ENCODE measurements around the gene RFTN1. TPM values are rescaled to one million over a fixed set of nuclear protein-coding genes. Genes with fewer than 3 reads are reported as not detected.

Gene RFTN1
- total RNA-seq, 2 experiments from 2014 or later = 81.8 to 152 TPM

DNA sequence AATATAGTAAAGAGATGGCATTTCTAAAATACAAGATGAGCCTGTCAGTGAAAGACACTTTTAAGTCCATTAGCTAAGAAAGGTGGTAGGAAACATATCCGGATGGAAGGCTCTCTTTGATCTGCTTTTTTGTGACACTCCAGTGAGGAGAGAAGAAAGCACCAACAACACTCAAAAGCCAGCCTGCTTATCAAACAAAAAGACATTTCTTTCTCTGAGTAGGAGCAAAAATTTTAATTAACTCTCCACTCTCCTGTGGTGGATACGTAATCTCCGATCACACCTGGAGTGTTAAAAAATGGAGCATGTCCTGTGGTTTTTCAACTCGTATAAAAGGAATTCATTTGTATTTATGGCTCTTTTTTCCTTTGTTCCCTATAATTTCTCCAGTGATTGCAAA, 183.1 kb downstream of the RFTN1 start:
- Histone ChIP-seq H3K36me3 (ENCODE audit: insufficient read depth, low read length) (peaks cover 94% of the 10 kb centered on the region), H3K4me2 (ENCODE audit: low read length) (no peak overlapping the region), H4K20me1 (ENCODE audit: insufficient read depth, low read length) (no peaks in the 10 kb centered on the region), H2AFZ (ENCODE audit: low read length) (no peak overlapping the region), H3K79me2 (ENCODE audit: insufficient read depth, low read depth, low read length) (no peaks in the 10 kb centered on the region), H3K9me2 (ENCODE audit: insufficient read depth, low read length) (no peaks in the 10 kb centered on the region), H3K4me3 (ENCODE audit: low read depth, low read length, poor library complexity, severe bottlenecking) (no peak overlapping the region), H3K4me1 (ENCODE audit: insufficient read depth, low read length, poor library complexity, severe bottlenecking) (no peaks in the 10 kb centered on the region), H3K27ac (ENCODE audit: low read depth, low read length, poor library complexity, severe bottlenecking) (no peak overlapping the region), H3K9me3 (ENCODE audit: low read length) (peaks cover 12% of the 10 kb centered on the region)
- intact Hi-C loops (cut with micrococcal nuclease; ENCODE audit: unreplicated experiment) = no loop called here
- TF ChIP-seq, protein P1, sequence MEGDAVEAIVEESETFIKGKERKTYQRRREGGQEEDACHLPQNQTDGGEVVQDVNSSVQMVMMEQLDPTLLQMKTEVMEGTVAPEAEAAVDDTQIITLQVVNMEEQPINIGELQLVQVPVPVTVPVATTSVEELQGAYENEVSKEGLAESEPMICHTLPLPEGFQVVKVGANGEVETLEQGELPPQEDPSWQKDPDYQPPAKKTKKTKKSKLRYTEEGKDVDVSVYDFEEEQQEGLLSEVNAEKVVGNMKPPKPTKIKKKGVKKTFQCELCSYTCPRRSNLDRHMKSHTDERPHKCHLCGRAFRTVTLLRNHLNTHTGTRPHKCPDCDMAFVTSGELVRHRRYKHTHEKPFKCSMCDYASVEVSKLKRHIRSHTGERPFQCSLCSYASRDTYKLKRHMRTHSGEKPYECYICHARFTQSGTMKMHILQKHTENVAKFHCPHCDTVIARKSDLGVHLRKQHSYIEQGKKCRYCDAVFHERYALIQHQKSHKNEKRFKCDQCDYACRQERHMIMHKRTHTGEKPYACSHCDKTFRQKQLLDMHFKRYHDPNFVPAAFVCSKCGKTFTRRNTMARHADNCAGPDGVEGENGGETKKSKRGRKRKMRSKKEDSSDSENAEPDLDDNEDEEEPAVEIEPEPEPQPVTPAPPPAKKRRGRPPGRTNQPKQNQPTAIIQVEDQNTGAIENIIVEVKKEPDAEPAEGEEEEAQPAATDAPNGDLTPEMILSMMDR (conservative IDR thresholded peaks at IDR 0.05; ENCODE audit: low read length) = no peak
- no peak for TF ChIP-seq EZH2phosphoT487 (IDR thresholded peaks at IDR 0.05; ENCODE audit: borderline replicate concordance, low read depth, low read length)
- DNase-seq (ENCODE audit: low spot score) = no peak
- CTCF ChIA-PET (ENCODE audit: unreplicated experiment) = no interaction called here
- POLR2A ChIA-PET = no interaction called here
- no TSS peak for BruUV-seq (replicated peaks)

DNA sequence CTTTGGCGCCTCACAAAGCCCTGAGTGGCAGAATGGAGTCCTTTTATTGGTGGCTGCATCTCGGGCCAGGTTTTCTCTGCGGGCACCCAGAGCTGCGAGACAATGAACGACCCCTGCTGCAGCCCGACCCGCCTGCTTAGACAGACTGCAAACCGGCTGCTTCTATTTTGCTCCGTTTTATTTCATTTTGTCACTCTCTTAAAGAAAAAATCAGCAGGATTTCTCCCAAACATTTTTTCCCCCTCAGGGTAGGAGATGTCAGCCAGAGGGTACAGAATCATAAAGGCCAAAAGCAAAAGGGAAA, 183.7 kb downstream of the RFTN1 start:
- Histone ChIP-seq H2AFZ (ENCODE audit: low read length) (no peak overlapping the region), H3K79me2 (ENCODE audit: insufficient read depth, low read depth, low read length) (no peaks in the 10 kb centered on the region), H3K4me1 (ENCODE audit: insufficient read depth, low read length, poor library complexity, severe bottlenecking) (no peaks in the 10 kb centered on the region), H3K4me2 (ENCODE audit: low read length) (no peak overlapping the region), H4K20me1 (ENCODE audit: insufficient read depth, low read length) (no peaks in the 10 kb centered on the region), H3K4me3 (ENCODE audit: low read depth, low read length, poor library complexity, severe bottlenecking) (no peak overlapping the region), H3K27ac (ENCODE audit: low read depth, low read length, poor library complexity, severe bottlenecking) (no peak overlapping the region), H3K9me2 (ENCODE audit: insufficient read depth, low read length) (no peaks in the 10 kb centered on the region), H3K36me3 (ENCODE audit: insufficient read depth, low read length) (peaks cover 94% of the 10 kb centered on the region), H3K9me3 (ENCODE audit: low read length) (peaks cover 12% of the 10 kb centered on the region)
- no peak for DNase-seq (ENCODE audit: low spot score)
- CTCF ChIA-PET (ENCODE audit: unreplicated experiment) = no interaction called here
- POLR2A ChIA-PET = no interaction called here
- intact Hi-C loops (cut with micrococcal nuclease; ENCODE audit: unreplicated experiment) = no loop called here
- no TSS peak for BruUV-seq (replicated peaks)
- TF ChIP-seq, protein P1 (conservative IDR thresholded peaks at IDR 0.05; ENCODE audit: low read length) = no peak
- no peak for TF ChIP-seq EZH2phosphoT487 (IDR thresholded peaks at IDR 0.05; ENCODE audit: borderline replicate concordance, low read depth, low read length)

DNA sequence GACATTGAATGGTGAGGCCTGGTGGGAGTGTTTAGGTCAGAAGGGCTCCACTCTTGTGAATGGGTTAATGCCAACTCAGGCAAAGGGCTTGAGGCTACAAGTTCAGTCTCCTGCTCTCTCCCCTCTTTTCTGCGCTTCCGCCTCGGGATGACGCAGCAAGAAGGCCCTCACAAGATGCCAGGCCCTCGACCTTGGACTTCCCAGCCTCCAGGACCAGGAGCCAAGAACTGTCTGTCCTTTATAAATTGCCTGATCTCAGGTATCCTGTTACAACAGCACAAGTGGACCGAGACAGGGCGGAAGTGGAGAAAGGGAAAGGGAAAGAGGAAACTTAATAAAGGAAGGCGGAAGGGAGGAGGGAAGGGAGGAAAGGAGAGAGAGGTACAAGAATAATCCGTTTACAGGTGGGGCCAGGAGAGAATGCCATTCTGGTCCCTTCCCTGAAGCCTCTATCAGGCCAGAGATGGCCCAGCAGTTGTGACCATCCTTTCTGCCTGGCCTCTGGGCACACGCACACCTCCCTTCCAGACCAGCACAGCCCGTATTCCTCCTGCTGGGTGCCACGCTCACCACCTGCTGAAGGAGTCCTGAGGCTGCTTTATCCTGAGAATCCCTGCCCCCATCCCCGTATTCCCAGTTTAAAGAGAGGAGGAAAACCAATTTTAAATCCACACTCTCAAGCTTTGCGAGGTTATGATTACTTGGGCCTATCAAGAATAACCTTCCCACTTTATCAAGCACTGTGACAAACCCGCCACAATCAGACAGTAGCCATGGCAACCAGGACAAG, 184.3 kb downstream of the RFTN1 start:
- DNase-seq (ENCODE audit: low spot score) = no peak
- Histone ChIP-seq H3K4me2 (ENCODE audit: low read length) (no peak overlapping the region), H2AFZ (ENCODE audit: low read length) (no peak overlapping the region), H3K4me1 (ENCODE audit: insufficient read depth, low read length, poor library complexity, severe bottlenecking) (no peaks in the 10 kb centered on the region), H3K27ac (ENCODE audit: low read depth, low read length, poor library complexity, severe bottlenecking) (no peak overlapping the region), H3K9me3 (ENCODE audit: low read length) (peaks cover 12% of the 10 kb centered on the region), H3K79me2 (ENCODE audit: insufficient read depth, low read depth, low read length) (no peaks in the 10 kb centered on the region), H3K36me3 (ENCODE audit: insufficient read depth, low read length) (peaks cover 94% of the 10 kb centered on the region), H4K20me1 (ENCODE audit: insufficient read depth, low read length) (no peaks in the 10 kb centered on the region), H3K9me2 (ENCODE audit: insufficient read depth, low read length) (no peaks in the 10 kb centered on the region), H3K4me3 (ENCODE audit: low read depth, low read length, poor library complexity, severe bottlenecking) (no peak overlapping the region)
- intact Hi-C loops (cut with micrococcal nuclease; ENCODE audit: unreplicated experiment) = no loop called here
- POLR2A ChIA-PET = interaction anchor here (0.6 kb wide), 1 partner anchor 719 kb away, joined by 3 read pairs; no protein-coding TSS in a partner anchor
- TF ChIP-seq, protein P1 (conservative IDR thresholded peaks at IDR 0.05; ENCODE audit: low read length) = no peak
- TF ChIP-seq EZH2phosphoT487 (IDR thresholded peaks at IDR 0.05; ENCODE audit: borderline replicate concordance, low read depth, low read length) = no peak
- CTCF ChIA-PET (ENCODE audit: unreplicated experiment) = no interaction called here
- no TSS peak for BruUV-seq (replicated peaks)

All from OCI-LY7 (cell line).